HL-60 (cell line): ENCODE data around the gene ZNRF3.

Experiments used
- DNase-seq, 2 experiments: peaks; one replicate each; pipeline ENCODE4 v3.0.0-alpha.2; 2010 to 2020; ENCODE audit warnings: low read depth in 1 of 2, low spot score in 1 of 2
- H3K27ac ChIP-seq: fragments of 250-450 bp; sonication (Bioruptor Pico); replicated peaks from 2 replicates; pipeline ENCODE4 v1.5.1; 2020; ENCODE audit warnings: mild to moderate bottlenecking, moderate library complexity
- H3K27me3 ChIP-seq: fragments of 250-450 bp; sonication (Bioruptor Pico); 2 replicates; pipeline ENCODE4 v1.5.1; 2021; ENCODE audit warnings: mild to moderate bottlenecking, moderate library complexity; ENCODE audit not compliant: insufficient read depth, poor library complexity, severe bottlenecking
- H3K4me3 ChIP-seq: replicated peaks from 2 replicates; pipeline ENCODE4 v1.5.1; 2011; ENCODE audit warnings: mild to moderate bottlenecking, control low read depth, low read length; ENCODE audit not compliant: insufficient read depth
- CTCF ChIP-seq: IDR thresholded peaks from one replicate; pipeline ENCODE4 v1.5.1; 2011; ENCODE audit warnings: low read length, control low read depth, inconsistent platforms; ENCODE audit not compliant: insufficient read depth
- GABPA ChIP-seq: IDR thresholded peaks from 2 replicates; pipeline ENCODE4 v1.6.1; 2012; ENCODE audit warnings: low read depth
- POLR2AphosphoS5 ChIP-seq: IDR thresholded peaks from 2 replicates; pipeline ENCODE4 v1.6.1; 2012; ENCODE audit warnings: low read depth
- REST ChIP-seq: IDR thresholded peaks from 2 replicates; pipeline ENCODE4 v1.6.1; 2012; ENCODE audit warnings: low read depth; ENCODE audit not compliant: insufficient replicate concordance
- SPI1 ChIP-seq: IDR thresholded peaks from 2 replicates; pipeline ENCODE4 v1.6.1; 2012; ENCODE audit warnings: low read depth, mild to moderate bottlenecking, borderline replicate concordance

The ZNRF3 gene

GRCh38 chr22:28903080-28903479 is 19.7 kb downstream of the ZNRF3 start:
- H3K4me3 ChIP-seq = no peak overlapping the region
- H3K27ac ChIP-seq = no peak overlapping the region
- TF ChIP-seq REST = no peak
- no peak for DNase-seq
- no peaks in the 10 kb centered on the region for H3K27me3 ChIP-seq

- H3K27me3 ChIP-seq = no peaks in the 10 kb centered on the region
- no peak overlapping the region for H3K4me3 ChIP-seq
- no peak overlapping the region for H3K27ac ChIP-seq
- no peak for DNase-seq
- TF ChIP-seq CTCF (no peak), POLR2AphosphoS5 (no peak), SPI1 (no peak), GABPA (no peak), REST (no peak)
Observed at GRCh38 chr22:28903729-28904128, 20.4 kb downstream of the ZNRF3 start.

- no peak overlapping the region for H3K27ac ChIP-seq
- no peak for DNase-seq
- H3K4me3 ChIP-seq = no peak overlapping the region
- no peaks in the 10 kb centered on the region for H3K27me3 ChIP-seq
- TF ChIP-seq REST = no peak
- TF ChIP-seq POLR2AphosphoS5 = no peak
- TF ChIP-seq CTCF = no peak
- TF ChIP-seq GABPA = no peak
- TF ChIP-seq SPI1 = no peak
Observed at GRCh38 chr22:28904211-28904896, 21.0 kb downstream of the ZNRF3 start.
